A673 (cell line): ENCODE data around the gene WDR37.

Experiments
- EZH2 ChIP-seq: fragments of 200-600 bp; sonication (generic); IDR thresholded peaks from 2 replicates; pipeline ENCODE4 v1.6.1; 2017; ENCODE audit warnings: borderline replicate concordance, low read depth, mild to moderate bottlenecking, mixed read lengths, antibody characterized with exemption, low read length; ENCODE audit not compliant: poor library complexity, severe bottlenecking
- TF ChIP-seq, protein P1 (sequence below): fragments of 300-800, 200-600 bp; sonication (generic); conservative IDR thresholded peaks from 2 replicates; pipeline ENCODE4 v1.5.1; 2017; ENCODE audit warnings: low read depth, mild to moderate bottlenecking, antibody characterized with exemption, low read length, moderate library complexity, mixed read lengths

DNA sequence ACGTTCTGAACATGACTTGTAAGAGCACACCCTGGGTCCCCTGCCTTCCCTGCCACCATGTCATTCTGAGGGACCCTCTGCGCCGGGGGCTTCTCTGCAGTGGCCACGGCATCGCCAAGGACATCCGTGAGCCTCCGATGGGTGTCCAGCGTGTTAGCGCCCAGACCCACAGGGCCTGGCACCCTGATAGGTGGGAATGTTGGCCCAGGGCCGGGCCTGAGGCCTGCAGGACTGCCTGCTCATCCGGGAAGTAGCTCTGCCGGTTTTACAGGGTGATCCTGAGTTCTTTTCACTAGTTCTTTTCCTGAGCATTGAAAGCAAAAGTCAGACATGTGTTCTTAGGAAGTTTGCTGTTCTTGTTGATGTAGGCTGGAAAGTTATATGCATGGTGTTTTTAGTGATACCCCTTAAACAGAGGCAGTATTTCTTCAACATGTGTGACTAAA lies 54.5 kb downstream of the WDR37 start:
- TF ChIP-seq, protein P1, sequence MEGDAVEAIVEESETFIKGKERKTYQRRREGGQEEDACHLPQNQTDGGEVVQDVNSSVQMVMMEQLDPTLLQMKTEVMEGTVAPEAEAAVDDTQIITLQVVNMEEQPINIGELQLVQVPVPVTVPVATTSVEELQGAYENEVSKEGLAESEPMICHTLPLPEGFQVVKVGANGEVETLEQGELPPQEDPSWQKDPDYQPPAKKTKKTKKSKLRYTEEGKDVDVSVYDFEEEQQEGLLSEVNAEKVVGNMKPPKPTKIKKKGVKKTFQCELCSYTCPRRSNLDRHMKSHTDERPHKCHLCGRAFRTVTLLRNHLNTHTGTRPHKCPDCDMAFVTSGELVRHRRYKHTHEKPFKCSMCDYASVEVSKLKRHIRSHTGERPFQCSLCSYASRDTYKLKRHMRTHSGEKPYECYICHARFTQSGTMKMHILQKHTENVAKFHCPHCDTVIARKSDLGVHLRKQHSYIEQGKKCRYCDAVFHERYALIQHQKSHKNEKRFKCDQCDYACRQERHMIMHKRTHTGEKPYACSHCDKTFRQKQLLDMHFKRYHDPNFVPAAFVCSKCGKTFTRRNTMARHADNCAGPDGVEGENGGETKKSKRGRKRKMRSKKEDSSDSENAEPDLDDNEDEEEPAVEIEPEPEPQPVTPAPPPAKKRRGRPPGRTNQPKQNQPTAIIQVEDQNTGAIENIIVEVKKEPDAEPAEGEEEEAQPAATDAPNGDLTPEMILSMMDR: no peak
- no peak for TF ChIP-seq EZH2
